Uterus (tissue), 4 donors: Measurements from ENCODE around the gene PLAU. TPM values are rescaled to one million over a fixed set of nuclear protein-coding genes. Genes with fewer than 3 reads are reported as not detected.
"Not testable (repeated sequence)": the region's sequence is repeated elsewhere in the genome, so short reads cannot be mapped to it uniquely, and the experiment has no call there.

Experiments used
- DNase-seq, 2 donors: peaks; one replicate each; pipeline ENCODE4 v3.0.0-alpha.2; 2019 to 2020
- H3K27ac ChIP-seq, 2 donors: fragments of 200-600 bp; sonication (generic); 1 replicate in 1 of 2; 2 replicates in 1 of 2; pipeline ENCODE4 v1.5.1; 2016 to 2018
- H3K27me3 ChIP-seq, 2 donors: fragments of 200-600 bp; sonication (generic); one replicate each; pipeline ENCODE4 v1.5.1; 2018 to 2019; ENCODE audit warnings: control low read depth in 1 of 2
- H3K36me3 ChIP-seq, 2 donors: fragments of 200-600 bp; sonication (generic); one replicate each; pipeline ENCODE4 v1.5.1; 2019; ENCODE audit warnings: control low read depth in 1 of 2
- H3K4me1 ChIP-seq, 2 donors: fragments of 200-600 bp; sonication (generic); one replicate each; pipeline ENCODE4 v1.5.1; 2018 to 2019; ENCODE audit warnings: control low read depth in 1 of 2
- H3K4me3 ChIP-seq, 2 donors: fragments of 200-600 bp; sonication (generic); 1 replicate in 1 of 2; 2 replicates in 1 of 2; pipeline ENCODE4 v1.5.1; 2018 to 2019; ENCODE audit warnings: mild to moderate bottlenecking in 1 of 2
- H3K9me3 ChIP-seq, 2 donors: fragments of 200-600 bp; sonication (generic); one replicate each; pipeline ENCODE4 v1.5.1; 2019; ENCODE audit warnings: control low read depth in 1 of 2
- CTCF ChIP-seq, 4 experiments: fragments of 200-600 bp in 2 of 4; fragments of 450-650 bp in 2 of 4; sonication (generic) in 2 of 4; IDR thresholded peaks; one replicate each; pipeline ENCODE4 v1.5.1; 2016 to 2019; ENCODE audit warnings: antibody characterized with exemption in 4 of 4, mild to moderate bottlenecking in 2 of 4, moderate library complexity in 1 of 4
- POLR2A ChIP-seq, 2 donors: fragments of 450-650 bp; IDR thresholded peaks; one replicate each; pipeline ENCODE4 v1.6.1; 2016; ENCODE audit warnings: antibody characterized with exemption in 2 of 2, mild to moderate bottlenecking in 1 of 2, moderate library complexity in 1 of 2
- intact Hi-C: fragments of 100-400 bp; cut with DNase I; formaldehyde crosslinking; loops from one replicate; pipeline ENCODE4 v1.15.1; 2023; ENCODE audit warnings: low total_unique reads
- total RNA-seq, 4 donors: library from RNA; depleted of rRNA in 3 of 4; stranded (reverse); fragments of >200 nt in 3 of 4; gene quantifications; one replicate each; pipeline versions ENCODE4 v1.1.0 to v1.2.4, GENCODE V29; 2014 to 2023
- donor health status: DM: yes; HTN: yes; CAD: no.

PLAU gene
- total RNA-seq, 4 donors from 2014 or later, result 1.8 to 15.3 (median 9.0) TPM

DNA sequence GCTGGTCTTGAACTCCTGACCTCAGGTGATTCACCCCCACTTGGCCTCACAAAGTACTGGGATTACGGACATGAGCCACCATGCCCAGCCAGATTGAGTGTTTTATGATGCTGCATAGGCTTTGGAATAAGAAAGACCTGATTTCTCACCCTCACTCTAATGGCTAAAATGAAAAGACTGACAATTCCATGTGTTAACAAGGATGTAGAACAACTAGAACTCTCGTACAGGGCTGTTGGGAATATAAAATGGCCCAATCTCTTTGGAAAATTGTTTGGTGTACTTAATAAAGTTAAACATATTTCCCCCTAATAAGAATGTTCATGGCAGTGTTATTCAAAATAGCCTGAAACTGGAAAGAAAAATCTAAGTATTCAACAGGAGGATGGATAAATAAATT, 43.8 kb downstream of the PLAU start:
- Histone ChIP-seq H3K27ac (no peak overlapping the region), H3K36me3 (no peaks in the 10 kb centered on the region), H3K4me1 (no peaks in the 10 kb centered on the region), H3K27me3 (no peaks in the 10 kb centered on the region), H3K9me3 (no peaks in the 10 kb centered on the region), H3K4me3 (no peak overlapping the region)
- no peak for DNase-seq
- intact Hi-C loops, result loop anchor here (10.0 kb wide), 1 partner anchor 120 kb away; no protein-coding TSS in a partner anchor
- TF ChIP-seq CTCF (IDR thresholded peaks at IDR 0.05) (no peak), POLR2A (IDR thresholded peaks at IDR 0.05) (no peak)

GRCh38 chr10:73955719-73956118, 44.8 kb downstream of the PLAU start:
- intact Hi-C loops, result loop anchor here (10.0 kb wide), 1 partner anchor 119 kb away; no protein-coding TSS in a partner anchor
- H3K27me3 ChIP-seq, result no peaks in the 10 kb centered on the region
- no peaks in the 10 kb centered on the region for H3K36me3 ChIP-seq
- H3K4me3 ChIP-seq, result no peak overlapping the region
- H3K9me3 ChIP-seq, result no peaks in the 10 kb centered on the region
- H3K4me1 ChIP-seq, result no peaks in the 10 kb centered on the region
- H3K27ac ChIP-seq, result no peak overlapping the region
- no peak for TF ChIP-seq CTCF (IDR thresholded peaks at IDR 0.05)
- no peak for TF ChIP-seq POLR2A (IDR thresholded peaks at IDR 0.05)
- DNase-seq, result no peak

GRCh38 chr10:73956476-73957359, 45.8 kb downstream of the PLAU start:
- Histone ChIP-seq H3K4me1 (no peaks in the 10 kb centered on the region), H3K9me3 (no peaks in the 10 kb centered on the region), H3K27me3 (no peaks in the 10 kb centered on the region), H3K4me3 (no peak overlapping the region), H3K27ac (no peak overlapping the region), H3K36me3 (no peaks in the 10 kb centered on the region)
- DNase-seq, result no peak
- no peak for TF ChIP-seq POLR2A (IDR thresholded peaks at IDR 0.05)
- TF ChIP-seq CTCF (IDR thresholded peaks at IDR 0.05), result no peak
- intact Hi-C loops, result loop anchor here (10.0 kb wide), 1 partner anchor 118 kb away; no protein-coding TSS in a partner anchor

DNA sequence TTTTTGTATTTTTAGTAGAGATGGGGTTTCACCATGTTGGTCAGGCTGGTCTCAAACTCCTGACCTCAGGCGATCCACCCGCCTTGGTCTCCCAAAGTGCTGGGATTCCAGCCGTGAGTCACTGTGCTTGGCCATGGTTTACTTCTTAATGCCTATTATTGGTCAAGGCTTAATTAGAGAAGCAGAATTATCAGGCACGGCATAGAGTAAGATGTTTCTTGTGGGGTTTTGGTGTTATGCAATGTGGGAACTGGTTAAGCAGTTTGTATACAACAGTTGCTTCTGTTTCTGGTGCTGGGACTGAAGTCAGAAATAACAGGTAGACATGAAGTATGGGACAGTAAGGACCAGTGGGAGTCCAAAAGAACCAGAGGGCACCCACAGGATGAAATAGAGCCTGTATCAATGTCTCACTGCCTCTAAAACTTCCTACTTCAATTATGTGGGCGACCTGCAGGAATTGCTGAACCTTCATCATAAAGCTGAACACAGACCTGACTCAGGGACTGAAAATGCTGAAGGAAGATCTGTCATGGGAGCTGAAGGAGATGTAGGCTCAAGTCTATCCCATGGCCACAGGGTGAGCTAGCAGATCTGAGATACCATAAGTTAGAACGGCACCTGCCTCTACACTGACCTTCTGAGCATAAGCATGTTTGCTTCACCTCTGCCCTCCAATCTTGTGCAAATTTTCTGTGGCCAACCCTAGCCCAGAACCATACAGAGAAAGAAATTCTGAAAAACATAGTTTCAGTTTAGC, 48.7 kb downstream of the PLAU start:
- Histone ChIP-seq H3K36me3 (no peaks in the 10 kb centered on the region), H3K4me3 (no peak overlapping the region), H3K4me1 (no peaks in the 10 kb centered on the region), H3K9me3 (no peaks in the 10 kb centered on the region), H3K27me3 (no peaks in the 10 kb centered on the region), H3K27ac (no peak overlapping the region)
- no peak for DNase-seq
- TF ChIP-seq CTCF (IDR thresholded peaks at IDR 0.05) (no peak), POLR2A (IDR thresholded peaks at IDR 0.05) (no peak)
- intact Hi-C loops, result loop anchor here (10.0 kb wide), 1 partner anchor 115 kb away; no protein-coding TSS in a partner anchor

DNA sequence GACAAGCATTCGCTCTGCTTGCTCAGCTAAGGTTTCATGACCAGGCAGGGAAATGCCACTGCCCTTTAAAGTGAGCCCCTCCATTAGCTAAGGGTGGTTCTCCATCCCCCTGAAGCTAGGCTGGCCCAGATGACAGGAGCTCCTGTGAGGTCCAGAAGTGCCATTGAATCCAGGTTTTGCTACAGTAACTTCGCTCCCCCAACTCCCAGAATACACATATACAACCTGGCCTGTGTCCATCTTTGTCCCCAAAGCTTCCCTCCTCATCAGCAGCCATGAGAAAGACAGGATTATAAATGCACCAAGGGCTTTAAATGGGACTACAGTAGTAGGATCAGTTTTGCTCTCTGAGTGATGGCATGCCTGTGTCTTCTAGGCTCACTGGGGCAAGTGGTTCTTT, 51.5 kb downstream of the PLAU start:
- H3K9me3 ChIP-seq, result no peaks in the 10 kb centered on the region
- no peak for DNase-seq
- no peaks in the 10 kb centered on the region for H3K4me1 ChIP-seq
- H3K36me3 ChIP-seq, result no peaks in the 10 kb centered on the region
- TF ChIP-seq CTCF (IDR thresholded peaks at IDR 0.05) (no peak), POLR2A (IDR thresholded peaks at IDR 0.05) (no peak)
- H3K27me3 ChIP-seq, result no peaks in the 10 kb centered on the region
- no peak overlapping the region for H3K27ac ChIP-seq
- intact Hi-C loops, result no loop called here
- no peak overlapping the region for H3K4me3 ChIP-seq

GRCh38 chr10:73963533-73963932, 52.6 kb downstream of the PLAU start:
- H3K27ac ChIP-seq, H3K36me3 ChIP-seq, intact Hi-C loops, DNase-seq, H3K27me3 ChIP-seq, H3K4me3 ChIP-seq, H3K4me1 ChIP-seq, H3K9me3 ChIP-seq: not testable (repeated sequence)
